Gastrocnemius medialis (tissue), 4 donors: Measurements from ENCODE around the gene SGCD. TPM values are rescaled to one million over a fixed set of nuclear protein-coding genes. Genes with fewer than 3 reads are reported as not detected.

ENCODE experiments used
- ATAC-seq, 2 donors: fragments of 150-250 bp; one replicate each; pipeline ENCODE4 v1.9.1; 2016
- DNase-seq, 2 donors: peaks; one replicate each; pipeline ENCODE4 v3.0.0-alpha.2; 2019
- H3K27ac ChIP-seq, 4 donors: fragments of 200-600 bp; sonication (generic); 1 replicate in 1 of 4; 2 replicates in 3 of 4; pipeline ENCODE4 v1.5.1; 2016 to 2018; ENCODE audit warnings: mild to moderate bottlenecking in 2 of 4, moderate library complexity in 1 of 4
- H3K27me3 ChIP-seq, 3 donors: fragments of 200-600 bp; sonication (generic) in 2 of 3; 1 replicate in 1 of 3; 2 replicates in 2 of 3; pipeline versions ENCODE4 v1.5.1 to v1.6.0; 2016 to 2019; ENCODE audit warnings: mild to moderate bottlenecking in 1 of 3, moderate library complexity in 1 of 3
- H3K36me3 ChIP-seq, 2 donors: fragments of 200-600 bp; sonication (generic) in 1 of 2; one replicate each; pipeline ENCODE4 v1.5.1; 2017 to 2018
- H3K4me1 ChIP-seq, 2 donors: fragments of 200-600 bp; sonication (generic) in 1 of 2; one replicate each; pipeline ENCODE4 v1.5.1; 2016 to 2017; ENCODE audit warnings: mild to moderate bottlenecking in 2 of 2
- H3K4me3 ChIP-seq, 4 donors: fragments of 200-600 bp; sonication (generic) in 3 of 4; 1 replicate in 1 of 4; 2 replicates in 3 of 4; pipeline ENCODE4 v1.5.1; 2016 to 2019; ENCODE audit warnings: mild to moderate bottlenecking in 2 of 4
- H3K9me3 ChIP-seq, 3 donors: fragments of 200-600 bp; sonication (generic) in 2 of 3; 1 replicate in 1 of 3; 2 replicates in 2 of 3; pipeline ENCODE4 v1.5.1; 2016 to 2019
- POLR2A ChIP-seq, 2 donors: fragments of 450-650 bp; IDR thresholded peaks; one replicate each; pipeline ENCODE4 v1.6.1; 2017; ENCODE audit warnings: antibody characterized with exemption in 2 of 2, mild to moderate bottlenecking in 2 of 2, moderate library complexity in 2 of 2
- in situ Hi-C, 4 donors: fragments of 200-750 bp; cut with MboI; loops; one replicate each; pipeline versions ENCODE4 v1.15.0 to v1.8.0; 2017; ENCODE audit warnings: low sequenced_read_pairs in 4 of 4
- intact Hi-C: fragments of 100-400 bp; cut with DNase I; formaldehyde crosslinking; loops from one replicate; pipeline ENCODE4 v1.15.1; 2023; ENCODE audit warnings: low total_unique reads
- total RNA-seq, 4 donors: library from RNA; depleted of rRNA; stranded (reverse); fragments of >200 nt; gene quantifications; one replicate each; pipeline versions ENCODE4 v1.1.0 to v1.2.3, GENCODE V29; 2016
- TF ChIP-seq, protein P1 (sequence below), 5 experiments: fragments of 450-650 bp in 3 of 5; fragments of 200-600 bp in 2 of 5; sonication (generic) in 2 of 5; IDR thresholded peaks in 4 of 5; conservative IDR thresholded peaks in 1 of 5; 1 replicate in 4 of 5; 2 replicates in 1 of 5; pipeline ENCODE4 v1.5.1; 2016 to 2019; ENCODE audit warnings: antibody characterized with exemption in 5 of 5, mild to moderate bottlenecking in 3 of 5, moderate library complexity in 3 of 5

Gene SGCD
- total RNA-seq, 4 donors from 2014 or later: 8.2 to 53.5 (median 35.8) TPM

DNA sequence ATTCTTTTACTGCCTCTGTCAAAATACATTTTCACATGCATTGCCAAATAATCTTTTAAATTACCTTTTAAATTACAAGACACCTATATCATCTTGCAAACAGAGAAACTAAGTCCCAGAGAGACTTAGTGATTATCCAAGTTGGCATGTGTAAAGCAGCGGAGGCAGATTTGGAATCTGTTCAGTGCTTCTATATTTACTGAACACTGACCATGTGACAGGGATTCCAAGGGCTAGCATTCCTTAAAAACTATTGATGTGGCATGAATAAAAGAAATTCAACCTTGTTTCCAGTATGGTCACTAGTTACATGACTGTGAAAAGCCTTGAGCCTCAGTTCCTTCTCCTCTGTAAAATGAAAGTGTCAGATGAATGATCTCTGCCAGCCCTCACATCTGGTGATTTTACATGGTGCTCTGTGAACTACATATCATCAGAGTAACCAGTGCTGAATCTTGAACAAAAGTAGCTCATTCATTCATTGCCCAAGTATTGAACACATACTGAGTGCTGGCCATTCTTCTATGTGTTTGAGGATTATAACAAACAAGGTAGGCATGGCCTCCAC lies 451.3 kb downstream of the SGCD start:
- H3K27ac ChIP-seq: no peak overlapping the region
- H3K36me3 ChIP-seq: no peaks in the 10 kb centered on the region
- intact Hi-C loops: no loop called here
- in situ Hi-C loops: no loop called here
- no peaks in the 10 kb centered on the region for H3K9me3 ChIP-seq
- no peaks in the 10 kb centered on the region for H3K27me3 ChIP-seq
- no peak for TF ChIP-seq POLR2A (IDR thresholded peaks at IDR 0.05)
- TF ChIP-seq, protein P1, sequence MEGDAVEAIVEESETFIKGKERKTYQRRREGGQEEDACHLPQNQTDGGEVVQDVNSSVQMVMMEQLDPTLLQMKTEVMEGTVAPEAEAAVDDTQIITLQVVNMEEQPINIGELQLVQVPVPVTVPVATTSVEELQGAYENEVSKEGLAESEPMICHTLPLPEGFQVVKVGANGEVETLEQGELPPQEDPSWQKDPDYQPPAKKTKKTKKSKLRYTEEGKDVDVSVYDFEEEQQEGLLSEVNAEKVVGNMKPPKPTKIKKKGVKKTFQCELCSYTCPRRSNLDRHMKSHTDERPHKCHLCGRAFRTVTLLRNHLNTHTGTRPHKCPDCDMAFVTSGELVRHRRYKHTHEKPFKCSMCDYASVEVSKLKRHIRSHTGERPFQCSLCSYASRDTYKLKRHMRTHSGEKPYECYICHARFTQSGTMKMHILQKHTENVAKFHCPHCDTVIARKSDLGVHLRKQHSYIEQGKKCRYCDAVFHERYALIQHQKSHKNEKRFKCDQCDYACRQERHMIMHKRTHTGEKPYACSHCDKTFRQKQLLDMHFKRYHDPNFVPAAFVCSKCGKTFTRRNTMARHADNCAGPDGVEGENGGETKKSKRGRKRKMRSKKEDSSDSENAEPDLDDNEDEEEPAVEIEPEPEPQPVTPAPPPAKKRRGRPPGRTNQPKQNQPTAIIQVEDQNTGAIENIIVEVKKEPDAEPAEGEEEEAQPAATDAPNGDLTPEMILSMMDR (IDR thresholded peaks at IDR 0.05 in 4 of 5, conservative IDR thresholded peaks at IDR 0.05 in 1 of 5): no peak
- DNase-seq (no peak), ATAC-seq (no peak)
- peaks cover 0 to 3% of the 10 kb centered on the region in 2 donors for H3K4me1 ChIP-seq
- H3K4me3 ChIP-seq: no peak overlapping the region

DNA sequence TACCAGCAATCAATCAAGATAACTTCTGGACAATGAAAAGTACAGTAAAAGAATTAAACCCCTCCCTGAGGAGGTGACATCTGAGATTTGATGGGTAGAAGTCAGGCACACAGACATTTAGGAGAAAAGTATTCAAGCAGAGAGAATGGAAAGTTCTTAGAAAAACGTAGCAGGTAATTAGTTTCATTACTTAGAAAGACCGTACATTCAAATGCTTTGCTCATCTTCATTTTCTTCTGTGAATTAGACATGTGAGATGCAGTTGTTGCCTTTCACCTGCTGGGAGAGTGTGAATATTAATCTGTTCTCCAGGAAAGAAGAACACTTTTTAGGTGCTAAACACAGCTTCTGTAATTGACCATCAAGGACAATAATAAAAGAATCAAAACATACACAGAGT lies 451.8 kb downstream of the SGCD start:
- peaks cover 0 to 3% of the 10 kb centered on the region in 2 donors for H3K4me1 ChIP-seq
- intact Hi-C loops: no loop called here
- no peak for ATAC-seq
- H3K4me3 ChIP-seq: no peak overlapping the region
- no peak for DNase-seq
- TF ChIP-seq, protein P1 (IDR thresholded peaks at IDR 0.05 in 4 of 5, conservative IDR thresholded peaks at IDR 0.05 in 1 of 5): no peak
- TF ChIP-seq POLR2A (IDR thresholded peaks at IDR 0.05): no peak
- no peaks in the 10 kb centered on the region for H3K36me3 ChIP-seq
- H3K27ac ChIP-seq: no peak overlapping the region
- no peaks in the 10 kb centered on the region for H3K9me3 ChIP-seq
- no peaks in the 10 kb centered on the region for H3K27me3 ChIP-seq
- in situ Hi-C loops: no loop called here

DNA sequence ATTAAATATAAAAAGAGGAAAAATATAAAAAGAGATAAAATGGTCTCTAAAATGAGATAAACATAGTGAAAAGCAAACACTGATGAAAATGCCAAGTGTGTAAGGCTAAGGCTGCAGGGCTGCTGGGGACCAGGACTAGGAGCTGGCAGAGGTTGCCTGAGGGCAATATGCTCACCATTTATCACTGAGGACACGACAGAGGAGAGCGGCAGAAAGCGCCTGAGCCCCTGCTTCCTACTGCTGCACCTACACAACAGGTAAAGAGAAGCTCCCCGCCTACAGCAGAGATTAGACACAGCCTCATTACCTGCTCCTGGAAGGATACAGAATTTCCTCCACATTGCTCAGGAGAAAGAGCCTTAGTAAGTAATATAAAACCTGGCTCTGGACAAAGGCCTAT lies 452.5 kb downstream of the SGCD start:
- no peak overlapping the region for H3K4me3 ChIP-seq
- in situ Hi-C loops: no loop called here
- TF ChIP-seq, protein P1 (IDR thresholded peaks at IDR 0.05 in 4 of 5, conservative IDR thresholded peaks at IDR 0.05 in 1 of 5): no peak
- no peak for TF ChIP-seq POLR2A (IDR thresholded peaks at IDR 0.05)
- DNase-seq: no peak
- H3K36me3 ChIP-seq: no peaks in the 10 kb centered on the region
- H3K9me3 ChIP-seq: no peaks in the 10 kb centered on the region
- H3K4me1 ChIP-seq: peaks cover 0 to 3% of the 10 kb centered on the region in 2 donors
- H3K27ac ChIP-seq: no peak overlapping the region
- no peak for ATAC-seq
- no peaks in the 10 kb centered on the region for H3K27me3 ChIP-seq
- intact Hi-C loops: no loop called here

DNA sequence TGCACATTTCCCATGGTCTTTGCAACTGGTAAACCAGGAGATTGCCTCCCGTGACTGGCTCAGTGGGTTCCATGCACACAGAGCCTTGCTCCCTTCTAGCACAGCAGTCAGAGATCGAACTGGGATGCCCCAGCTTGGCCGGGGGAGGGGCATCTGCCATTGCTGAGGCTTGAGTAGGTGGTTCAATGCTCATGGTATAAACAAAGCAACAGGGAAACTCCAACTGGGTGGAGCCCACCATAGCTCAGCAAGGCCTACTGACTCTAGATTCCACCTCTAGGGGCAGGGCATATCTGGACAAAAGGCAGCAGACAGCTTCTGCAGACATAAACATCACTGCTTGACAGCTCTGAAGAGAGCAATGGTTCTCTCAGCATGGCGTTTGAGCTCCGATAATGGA lies 456.1 kb downstream of the SGCD start:
- Histone ChIP-seq H3K4me1 (peaks cover 0 to 1% of the 10 kb centered on the region in 2 donors), H3K36me3 (no peaks in the 10 kb centered on the region), H3K27me3 (no peaks in the 10 kb centered on the region), H3K27ac (no peak overlapping the region), H3K9me3 (no peaks in the 10 kb centered on the region), H3K4me3 (no peak overlapping the region)
- in situ Hi-C loops: no loop called here
- DNase-seq: no peak
- TF ChIP-seq, protein P1 (IDR thresholded peaks at IDR 0.05 in 4 of 5, conservative IDR thresholded peaks at IDR 0.05 in 1 of 5): no peak
- no peak for TF ChIP-seq POLR2A (IDR thresholded peaks at IDR 0.05)
- no peak for ATAC-seq
- intact Hi-C loops: no loop called here

DNA sequence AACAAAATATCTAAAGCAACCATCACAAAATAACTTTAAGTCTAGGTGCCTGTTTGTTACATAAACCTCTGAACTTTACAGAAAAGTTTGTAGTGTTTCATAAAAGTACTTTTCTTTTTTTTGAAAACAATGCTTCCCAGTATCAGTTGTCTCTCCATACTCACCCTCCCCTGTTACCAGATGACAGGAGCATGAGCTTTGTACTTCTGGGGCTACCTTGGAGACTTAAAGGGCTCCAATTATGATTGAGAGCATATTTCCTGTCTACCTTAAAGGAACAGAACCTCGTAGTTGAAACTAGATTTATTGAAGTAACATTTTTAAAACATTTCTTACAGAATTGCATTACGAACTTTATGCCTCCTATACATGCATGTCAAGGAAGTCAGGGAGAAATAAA lies 467.7 kb downstream of the SGCD start:
- DNase-seq (no peak), ATAC-seq (no peak)
- intact Hi-C loops: no loop called here
- Histone ChIP-seq H3K27ac (no peak overlapping the region), H3K4me3 (no peak overlapping the region), H3K9me3 (no peaks in the 10 kb centered on the region), H3K4me1 (no peaks in the 10 kb centered on the region), H3K36me3 (no peaks in the 10 kb centered on the region), H3K27me3 (no peaks in the 10 kb centered on the region)
- in situ Hi-C loops: no loop called here
- no peak for TF ChIP-seq POLR2A (IDR thresholded peaks at IDR 0.05)
- TF ChIP-seq, protein P1 (IDR thresholded peaks at IDR 0.05 in 4 of 5, conservative IDR thresholded peaks at IDR 0.05 in 1 of 5): no peak
